Liver (tissue), 9 donors: ENCODE measurements around the gene SAPCD2. TPM values are rescaled to one million over a fixed set of nuclear protein-coding genes. Genes with fewer than 3 reads are reported as not detected.

Experiments
- DNase-seq: peaks from one replicate; pipeline ENCODE4 v3.0.0-alpha.2; 2017; ENCODE audit warnings: low spot score
- H3K27ac ChIP-seq, 2 donors: one replicate each; pipeline ENCODE4 v1.7.0; 2013; ENCODE audit warnings: inconsistent platforms in 2 of 2, low read length in 2 of 2, control low read depth in 1 of 2, low read depth in 1 of 2, mild to moderate bottlenecking in 1 of 2
- H3K27me3 ChIP-seq, 4 donors: one replicate each; pipeline versions ENCODE4 v1.6.1 to v1.7.0; 2013; ENCODE audit warnings: low read length in 3 of 4, inconsistent platforms in 1 of 4, mild to moderate bottlenecking in 1 of 4, moderate library complexity in 1 of 4; ENCODE audit not compliant: control insufficient read depth in 4 of 4, insufficient read depth in 4 of 4
- H3K36me3 ChIP-seq, 4 donors: one replicate each; pipeline versions ENCODE4 v1.6.1 to v1.7.0; 2013; ENCODE audit warnings: low read length in 3 of 4, mild to moderate bottlenecking in 3 of 4, low read depth in 1 of 4, moderate library complexity in 1 of 4; ENCODE audit not compliant: control insufficient read depth in 4 of 4, insufficient read depth in 3 of 4
- H3K4me1 ChIP-seq, 4 donors: one replicate each; pipeline versions ENCODE4 v1.6.1 to v1.7.0; 2013; ENCODE audit warnings: low read length in 3 of 4, mild to moderate bottlenecking in 3 of 4, moderate library complexity in 1 of 4; ENCODE audit not compliant: control insufficient read depth in 4 of 4, insufficient read depth in 4 of 4
- H3K4me3 ChIP-seq, 3 donors: one replicate each; pipeline versions ENCODE4 v1.6.1 to v1.7.0; 2013; ENCODE audit warnings: low read length in 3 of 3, control low read depth in 1 of 3, low read depth in 1 of 3, mild to moderate bottlenecking in 1 of 3
- H3K9ac ChIP-seq, 2 donors: one replicate each; pipeline ENCODE4 v1.7.0; 2013; ENCODE audit warnings: low read length in 2 of 2, mild to moderate bottlenecking in 2 of 2, moderate library complexity in 2 of 2, control low read depth in 1 of 2, low read depth in 1 of 2
- H3K9me3 ChIP-seq, 4 donors: one replicate each; pipeline versions ENCODE4 v1.6.1 to v1.7.0; 2013; ENCODE audit warnings: low read length in 3 of 4; ENCODE audit not compliant: control insufficient read depth in 4 of 4
- CTCF ChIP-seq: fragments of 150-350 bp; IDR thresholded peaks from 2 replicates; pipeline ENCODE4 v1.5.1; 2017; ENCODE audit warnings: improper control_type of control experiment, low read depth, low read length; ENCODE audit not compliant: missing input control
- EGR1 ChIP-seq, 2 donors: IDR thresholded peaks; 2 replicates each; pipeline ENCODE4 v1.6.1; 2016 to 2018; ENCODE audit warnings: antibody characterized with exemption in 2 of 2, low read depth in 2 of 2
- FOXA1 ChIP-seq: IDR thresholded peaks from 2 replicates; pipeline ENCODE4 v1.6.1; 2016; ENCODE audit warnings: antibody characterized with exemption
- FOXA2 ChIP-seq: IDR thresholded peaks from 2 replicates; pipeline ENCODE4 v1.6.1; 2016; ENCODE audit warnings: antibody characterized with exemption
- HNF4A ChIP-seq, 2 donors: conservative IDR thresholded peaks; 2 replicates each; pipeline ENCODE4 v1.6.1; 2016; ENCODE audit warnings: antibody characterized with exemption in 2 of 2, mild to moderate bottlenecking in 2 of 2
- HNF4G ChIP-seq: IDR thresholded peaks from 2 replicates; pipeline ENCODE4 v1.6.1; 2016; ENCODE audit warnings: antibody characterized with exemption
- JUND ChIP-seq, 2 donors: IDR thresholded peaks; 2 replicates each; pipeline ENCODE4 v1.6.1; 2016; ENCODE audit warnings: antibody characterized with exemption in 2 of 2
- MAX ChIP-seq: IDR thresholded peaks from 2 replicates; pipeline ENCODE4 v1.6.1; 2016; ENCODE audit warnings: antibody characterized with exemption
- NR2F2 ChIP-seq: IDR thresholded peaks from 2 replicates; pipeline ENCODE4 v1.6.1; 2016; ENCODE audit warnings: antibody characterized with exemption
- RAD21 ChIP-seq, 2 donors: IDR thresholded peaks; 2 replicates each; pipeline ENCODE4 v1.6.1; 2016; ENCODE audit warnings: antibody characterized with exemption in 2 of 2, mild to moderate bottlenecking in 2 of 2
- REST ChIP-seq: IDR thresholded peaks from 2 replicates; pipeline ENCODE4 v1.6.1; 2016; ENCODE audit warnings: antibody characterized with exemption, mild to moderate bottlenecking
- RXRA ChIP-seq, 2 donors: IDR thresholded peaks; 2 replicates each; pipeline ENCODE4 v1.6.1; 2017 to 2018; ENCODE audit warnings: antibody characterized with exemption in 2 of 2, mild to moderate bottlenecking in 1 of 2
- SP1 ChIP-seq: IDR thresholded peaks from 2 replicates; pipeline ENCODE4 v1.6.1; 2018; ENCODE audit warnings: antibody characterized with exemption, mild to moderate bottlenecking
- TAF1 ChIP-seq: conservative IDR thresholded peaks from 2 replicates; pipeline ENCODE4 v1.6.1; 2016; ENCODE audit warnings: antibody characterized with exemption, mild to moderate bottlenecking
- YY1 ChIP-seq: IDR thresholded peaks from 2 replicates; pipeline ENCODE4 v1.6.1; 2016; ENCODE audit warnings: antibody characterized with exemption, mild to moderate bottlenecking
- WGBS: extraction: QIAGEN DNeasy Blood & Tissue Kit; methylation state at CpG from one replicate; pipeline ENCODE4 v1.1.7; 2013; 5-methylcytosine and 5-hydroxymethylcytosine counted together
- polyA plus RNA-seq, 2 donors: library from polyadenylated mRNA; stranded (reverse) in 1 of 2; unstranded in 1 of 2; fragments of 200-250 nt in 1 of 2; fragments of >200 nt in 1 of 2; fragmentation: Nextera tagmentation in 1 of 2; extraction: Ambion mirVana in 1 of 2; gene quantifications; one replicate each; pipeline versions ENCODE4 v1.2.1 to v1.2.3, GENCODE V29; 2013 to 2015
- total RNA-seq, 2 donors: library from RNA; depleted of rRNA; stranded (reverse); fragments of >200 nt; gene quantifications; one replicate each; pipeline ENCODE4 v1.2.3, GENCODE V29; 2014
- TF ChIP-seq, protein P1 (sequence below): IDR thresholded peaks from 2 replicates; pipeline ENCODE4 v1.6.1; 2016; ENCODE audit warnings: antibody characterized with exemption
- donor health status: healthy.
- donor health status: healthy.
- donor health status: healthy.
- donor health status: healthy.
- donor health status: healthy.

SAPCD2 gene
- total and polyA plus RNA-seq, 4 donors = 0.06 to 1.8 (median 0.23) TPM

DNA sequence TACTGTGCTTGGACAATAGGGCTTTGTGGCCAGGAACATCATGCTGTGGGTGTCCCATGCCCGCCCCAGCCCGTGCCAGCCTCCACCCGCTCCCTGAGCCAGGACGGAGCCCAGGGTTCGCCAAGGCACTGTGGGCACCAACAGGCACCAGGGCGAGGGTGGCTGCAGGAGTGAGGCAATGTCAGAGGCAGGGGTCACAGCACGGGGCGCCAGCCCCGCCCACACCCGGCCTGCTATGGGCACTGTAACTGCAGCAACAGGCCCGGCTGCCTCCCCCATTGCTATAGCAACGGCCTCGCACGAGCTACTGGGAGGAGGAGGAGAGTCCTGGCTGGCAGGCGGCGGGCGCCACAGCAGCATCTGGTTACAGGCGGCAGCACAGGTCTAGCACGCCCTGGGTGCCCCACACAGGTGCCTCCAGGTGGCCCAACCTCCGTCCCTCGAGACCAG lies 44.8 kb downstream of the SAPCD2 start:
- WGBS = 43% methylated on average over 21 of the region's 21 CpGs
- H3K9ac ChIP-seq = no peak overlapping the region
- TF ChIP-seq, protein P1, sequence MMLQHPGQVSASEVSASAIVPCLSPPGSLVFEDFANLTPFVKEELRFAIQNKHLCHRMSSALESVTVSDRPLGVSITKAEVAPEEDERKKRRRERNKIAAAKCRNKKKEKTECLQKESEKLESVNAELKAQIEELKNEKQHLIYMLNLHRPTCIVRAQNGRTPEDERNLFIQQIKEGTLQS = no peak
- TF ChIP-seq NR2F2 = no peak
- peak; percentile 9 for TF ChIP-seq CTCF
- no peak for TF ChIP-seq FOXA1
- no peak for TF ChIP-seq EGR1 (IDR thresholded peaks at IDR 0.05; ENCODE audit: low read depth in 2 of 2)
- peak in 1 of 2 donors; percentile 46 for TF ChIP-seq HNF4A (conservative IDR thresholded peaks at IDR 0.05)
- peak; percentile 36 for TF ChIP-seq SP1
- TF ChIP-seq RAD21 (IDR thresholded peaks at IDR 0.05) = no peak
- TF ChIP-seq RXRA (IDR thresholded peaks at IDR 0.05) = peak in 1 of 2 donors; percentile 49
- TF ChIP-seq MAX = no peak
- TF ChIP-seq JUND (IDR thresholded peaks at IDR 0.05) = no peak
- TF ChIP-seq YY1 = no peak
- TF ChIP-seq HNF4G = no peak
- TF ChIP-seq REST = no peak
- no peak for TF ChIP-seq FOXA2
- peak overlapping the region in 1 of 2 donors; percentile 14 for H3K27ac ChIP-seq
- no peaks in the 10 kb centered on the region for H3K27me3 ChIP-seq
- no peaks in the 10 kb centered on the region for H3K36me3 ChIP-seq
- peaks cover 39 to 71% (median 54%) of the 10 kb centered on the region in 4 donors for H3K4me1 ChIP-seq
- H3K9me3 ChIP-seq = no peaks in the 10 kb centered on the region
- H3K4me3 ChIP-seq = no peak overlapping the region
- DNase-seq = no peak

GRCh38 chr9:137023583-137023991 lies 46.8 kb downstream of the SAPCD2 start:
- Histone ChIP-seq H3K9me3 (no peaks in the 10 kb centered on the region), H3K9ac (no peak overlapping the region), H3K4me1 (peaks cover 33 to 59% (median 46%) of the 10 kb centered on the region in 4 donors), H3K27me3 (no peaks in the 10 kb centered on the region), H3K36me3 (no peaks in the 10 kb centered on the region), H3K4me3 (no peak overlapping the region), H3K27ac (peak overlapping the region; percentile 22 to 44)
- 89% methylated on average over 15 of the region's 15 CpGs for WGBS
- no peak for DNase-seq
- no peak for TF ChIP-seq HNF4A (conservative IDR thresholded peaks at IDR 0.05)
- no peak for TF ChIP-seq FOXA1
- no peak for TF ChIP-seq YY1
- no peak for TF ChIP-seq HNF4G
- no peak for TF ChIP-seq JUND (IDR thresholded peaks at IDR 0.05)
- no peak for TF ChIP-seq NR2F2
- TF ChIP-seq FOXA2 = no peak
- no peak for TF ChIP-seq MAX
- no peak for TF ChIP-seq CTCF
- no peak for TF ChIP-seq REST
- TF ChIP-seq, protein P1 = no peak
- TF ChIP-seq RXRA (IDR thresholded peaks at IDR 0.05) = no peak
- no peak for TF ChIP-seq TAF1
